IMR-90 (cell line): ENCODE measurements around the gene USP33. TPM values are rescaled to one million over a fixed set of nuclear protein-coding genes. Genes with fewer than 3 reads are reported as not detected.

Experiments used
- ATAC-seq: fragments of 200-7000 bp; cut with Tn5 transposase; 2 replicates; pipeline ENCODE4 v1.9.1; 2020; ENCODE audit warnings: low read depth, mild to moderate bottlenecking, moderate library complexity
- BruUV-seq: library from RNA; stranded (reverse); fragments of 400-500 nt; replicated peaks from 2 replicates; lab custom pipeline; 2021; lab: Mats Ljungman, UMichigan
- CTCF ChIA-PET: fragments of 300-600 bp; formaldehyde crosslinking; extraction: SDS; loops from one replicate; lab custom pipeline; 2021; ENCODE audit warnings: antibody characterized with exemption; lab: Yijun Ruan, JAX
- POLR2A ChIA-PET: fragments of 300-600 bp; sonication (Branson Sonifier 250); formaldehyde crosslinking; loops from one replicate; lab custom pipeline; 2022; ENCODE audit warnings: antibody characterized with exemption; ENCODE audit not compliant: unreplicated experiment; lab: Charles Lee
- DNase-seq: peaks from one replicate; pipeline ENCODE4 v3.0.0; 2013
- H2AFZ ChIP-seq: replicated peaks from 2 replicates; pipeline ENCODE3; 2013; ENCODE audit warnings: low read length, mild to moderate bottlenecking; ENCODE audit not compliant: poor library complexity
- H2AK5ac ChIP-seq: 2 replicates; pipeline ENCODE4 v1.6.1; 2013; ENCODE audit warnings: low read depth, low read length, inconsistent platforms
- H2AK9ac ChIP-seq: replicated peaks from 2 replicates; pipeline ENCODE3; 2013; ENCODE audit warnings: mild to moderate bottlenecking, low read depth, low read length, moderate library complexity; ENCODE audit not compliant: poor library complexity
- H2BK120ac ChIP-seq: 2 replicates; pipeline ENCODE4 v1.6.1; 2013; ENCODE audit warnings: low read depth, low read length, inconsistent platforms
- H2BK15ac ChIP-seq: 3 replicates; pipeline ENCODE4 v1.6.1; 2013; ENCODE audit warnings: low read depth, low read length, inconsistent platforms
- H2BK20ac ChIP-seq: 2 replicates; pipeline ENCODE4 v1.6.1; 2013; ENCODE audit warnings: low read depth, mild to moderate bottlenecking, inconsistent platforms, low read length, moderate library complexity
- H2BK5ac ChIP-seq: 2 replicates; pipeline ENCODE4 v1.6.1; 2013; ENCODE audit warnings: mild to moderate bottlenecking, low read depth, low read length, inconsistent platforms; ENCODE audit not compliant: poor library complexity, severe bottlenecking
- H3K14ac ChIP-seq: replicated peaks from 2 replicates; pipeline ENCODE4 v1.6.1; 2013; ENCODE audit warnings: low read depth, low read length, inconsistent platforms
- H3K18ac ChIP-seq: 2 replicates; pipeline ENCODE4 v1.6.1; 2013; ENCODE audit warnings: low read depth, low read length, control low read depth
- H3K23ac ChIP-seq: 2 replicates; pipeline ENCODE4 v1.6.1; 2013; ENCODE audit warnings: low read depth, low read length, inconsistent platforms
- H3K27ac ChIP-seq: 2 replicates; pipeline ENCODE4 v1.5.1; 2013; ENCODE audit warnings: mild to moderate bottlenecking, control low read depth, low read length; ENCODE audit not compliant: insufficient read depth
- H3K27me3 ChIP-seq: 2 replicates; pipeline ENCODE4 v1.6.1; 2013; ENCODE audit warnings: low read length; ENCODE audit not compliant: control insufficient read depth, insufficient read depth
- H3K36me3 ChIP-seq: 2 replicates; pipeline ENCODE4 v1.6.1; 2013; ENCODE audit warnings: low read length, mixed read lengths; ENCODE audit not compliant: control insufficient read depth, insufficient read depth
- H3K4ac ChIP-seq: 2 replicates; pipeline ENCODE4 v1.6.1; 2013; ENCODE audit warnings: low read depth, low read length, inconsistent platforms
- H3K4me1 ChIP-seq: 2 replicates; pipeline ENCODE4 v1.6.1; 2013; ENCODE audit warnings: low read length, mixed read lengths; ENCODE audit not compliant: control insufficient read depth, insufficient read depth
- H3K4me2 ChIP-seq: 2 replicates; pipeline ENCODE4 v1.6.1; 2013; ENCODE audit warnings: low read depth, mild to moderate bottlenecking, control low read depth, low read length, moderate library complexity
- H3K4me3 ChIP-seq: 2 replicates; pipeline ENCODE4 v1.5.1; 2013; ENCODE audit warnings: low read depth, mild to moderate bottlenecking, control low read depth, low read length, moderate library complexity; ENCODE audit not compliant: insufficient read depth
- H3K56ac ChIP-seq: 2 replicates; pipeline ENCODE4 v1.6.1; 2013; ENCODE audit warnings: low read length, inconsistent platforms; ENCODE audit not compliant: insufficient read depth; ENCODE audit errors: extremely low read depth
- H3K79me1 ChIP-seq, 2 experiments: 2 replicates each; pipeline ENCODE4 v1.6.1; 2013; ENCODE audit warnings: low read length in 2 of 2, inconsistent platforms in 1 of 2, low read depth in 1 of 2
- H3K9ac ChIP-seq: 2 replicates; pipeline ENCODE4 v1.6.1; 2013; ENCODE audit warnings: low read depth, low read length, control low read depth
- H3K9me1 ChIP-seq: 2 replicates; pipeline ENCODE4 v1.6.1; 2013; ENCODE audit warnings: low read length, inconsistent platforms; ENCODE audit not compliant: insufficient read depth
- H3K9me3 ChIP-seq: 2 replicates; pipeline ENCODE4 v1.6.1; 2013; ENCODE audit warnings: low read length; ENCODE audit not compliant: control insufficient read depth, insufficient read depth
- H4K20me1 ChIP-seq: 2 replicates; pipeline ENCODE4 v1.6.1; 2013; ENCODE audit warnings: low read length, inconsistent platforms; ENCODE audit not compliant: insufficient read depth
- H4K5ac ChIP-seq: 2 replicates; pipeline ENCODE4 v1.6.1; 2013; ENCODE audit warnings: mild to moderate bottlenecking, low read depth, low read length, control low read depth
- H4K8ac ChIP-seq, 2 experiments: 2 replicates each; pipeline ENCODE4 v1.6.1; 2013; ENCODE audit warnings: low read depth in 2 of 2, low read length in 2 of 2, control low read depth in 1 of 2, inconsistent platforms in 1 of 2
- H4K91ac ChIP-seq: 2 replicates; pipeline ENCODE4 v1.6.1; 2013; ENCODE audit warnings: low read depth, low read length, inconsistent platforms; ENCODE audit not compliant: insufficient read depth
- CEBPB ChIP-seq: IDR thresholded peaks from 2 replicates; pipeline ENCODE4 v1.6.1; 2012; ENCODE audit warnings: low read depth, low read length, improper control_type of control experiment
- CTCF ChIP-seq: conservative IDR thresholded peaks from 2 replicates; pipeline ENCODE4 v1.5.1; 2012; ENCODE audit warnings: mild to moderate bottlenecking, low read depth, low read length, improper control_type of control experiment
- ELK1 ChIP-seq: fragments of 150-350 bp; IDR thresholded peaks from 2 replicates; pipeline ENCODE4 v1.6.1; 2016; ENCODE audit warnings: low read depth, mild to moderate bottlenecking, low read length, moderate library complexity, borderline replicate concordance
- FOS ChIP-seq: fragments of 150-350 bp; IDR thresholded peaks from 2 replicates; pipeline ENCODE4 v1.6.1; 2016; ENCODE audit warnings: low read depth, low read length
- MAZ ChIP-seq: IDR thresholded peaks from 2 replicates; pipeline ENCODE4 v1.6.1; 2012; ENCODE audit warnings: low read depth, mild to moderate bottlenecking, low read length, improper control_type of control experiment, moderate library complexity, borderline replicate concordance
- NFE2L2 ChIP-seq: fragments of 150-350 bp; IDR thresholded peaks from 2 replicates; pipeline ENCODE4 v1.6.1; 2016; ENCODE audit warnings: low read depth, mild to moderate bottlenecking, low read length
- RAD21 ChIP-seq: IDR thresholded peaks from 2 replicates; pipeline ENCODE4 v1.6.1; 2012; ENCODE audit warnings: low read length, improper control_type of control experiment
- RFX5 ChIP-seq: IDR thresholded peaks from 2 replicates; pipeline ENCODE4 v1.8.0; 2012; ENCODE audit warnings: low read depth, mild to moderate bottlenecking, low read length, moderate library complexity
- USF2 ChIP-seq: fragments of 150-350 bp; IDR thresholded peaks from 2 replicates; pipeline ENCODE4 v1.6.1; 2017; ENCODE audit warnings: mild to moderate bottlenecking, antibody characterized with exemption, low read length, low read depth
- WGBS, 2 experiments: methylation state at CpG; one replicate each; pipeline versions ENCODE4 v1.1.5 to v1.1.7; 2013; ENCODE audit warnings: missing lambda C conversion rate in 2 of 2; ENCODE audit not compliant: insufficient read length in 1 of 2; ENCODE audit errors: extremely low coverage in 2 of 2; 5-methylcytosine and 5-hydroxymethylcytosine counted together
- dilution Hi-C: fragments of 300-500 bp; cut with HindIII; formaldehyde crosslinking; loops from one replicate; pipeline ENCODE4 v1.14.3; 2018; ENCODE audit warnings: low sequenced_read_pairs; ENCODE audit not compliant: unreplicated experiment
- in situ Hi-C: fragments of 300-500 bp; cut with MboI; formaldehyde crosslinking; loops from 3 replicates; pipeline ENCODE4 v1.14.3; 2019; ENCODE audit warnings: low sequenced_read_pairs, inconsistent platforms, mixed read lengths
- intact Hi-C: fragments of 100-400 bp; cut with micrococcal nuclease; formaldehyde crosslinking; loops from 2 replicates; pipeline ENCODE4 v1.10.0; 2022
- polyA plus RNA-seq, 3 experiments: library from polyadenylated mRNA; depleted of rRNA; stranded (reverse); fragments of >200 nt; gene quantifications; 2 replicates each; pipeline ENCODE4 v1.2.3, GENCODE V29; 2012; ENCODE audit warnings: low replicate concordance in 1 of 3
- total RNA-seq: library from RNA; depleted of rRNA; stranded (reverse); fragments of >200 nt; gene quantifications from 2 replicates; pipeline ENCODE4 v1.2.3, GENCODE V29; 2012

The USP33 gene
- total and polyA plus RNA-seq, 2 of the 4 experiments (the other 2 are of a cell fraction), result 33.7 to 64.5 TPM

DNA sequence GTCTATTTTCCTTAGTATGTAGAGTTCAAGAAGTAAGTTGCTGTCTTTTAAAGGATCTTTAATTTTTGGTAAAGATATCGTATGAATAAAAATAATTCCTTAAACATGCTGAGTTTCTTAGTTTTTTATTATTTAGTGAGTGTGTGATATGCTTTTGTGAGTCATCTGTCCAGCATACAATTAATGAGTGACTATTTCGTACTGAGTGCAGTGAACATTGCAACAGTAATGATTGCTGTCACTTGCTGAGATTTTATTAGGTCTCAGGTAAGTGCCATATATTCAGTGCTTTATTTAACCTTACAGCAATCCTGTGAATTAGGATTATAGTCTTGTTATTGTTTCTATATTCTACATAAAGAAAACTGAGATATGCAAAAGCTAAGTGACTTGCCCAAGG lies 42.4 kb upstream of the USP33 start:
- in situ Hi-C loops, result loop anchor here (25.0 kb wide), 1 partner anchor 310 kb away; no protein-coding TSS in a partner anchor
- intact Hi-C loops, result no loop called here
- Histone ChIP-seq H3K79me1 (peaks cover 5 to 16% of the 10 kb centered on the region in 2 experiments), H4K91ac (no peak overlapping the region), H4K20me1 (no peaks in the 10 kb centered on the region), H2BK120ac (no peak overlapping the region), H3K27ac (no peak overlapping the region), H3K4me3 (no peak overlapping the region), H3K9me1 (no peaks in the 10 kb centered on the region), H3K4me2 (no peak overlapping the region), H3K4me1 (peaks cover 3% of the 10 kb centered on the region; the same call in 1 of the 2 replicates), H3K27me3 (no peaks in the 10 kb centered on the region), H3K36me3 (peaks cover 15% of the 10 kb centered on the region), H3K9me3 (no peaks in the 10 kb centered on the region), H2BK20ac (no peak overlapping the region), H3K18ac (no peak overlapping the region), H3K14ac (no peak overlapping the region), H3K4ac (no peak overlapping the region), H2AFZ (no peak overlapping the region), H2BK15ac (no peak overlapping the region), H3K23ac (no peak overlapping the region), H2BK5ac (no peak overlapping the region), H3K56ac (no peak overlapping the region), H3K9ac (no peak overlapping the region), H2AK9ac (no peak overlapping the region), H4K8ac (no peak overlapping the region), H4K5ac (no peak overlapping the region), H2AK5ac (no peak overlapping the region)
- BruUV-seq, result no TSS peak
- ChIA-PET CTCF (interaction anchor here (0.7 kb wide), 1 partner anchor 98 kb away, joined by 5 read pairs; no protein-coding TSS in a partner anchor), POLR2A (no interaction called here)
- dilution Hi-C loops, result no loop called here
- ATAC-seq, result no peak
- no CpG with 5 or more reads among the region's 2 CpGs for WGBS, 2 experiments
- TF ChIP-seq FOS, result no peak
- TF ChIP-seq MAZ, result no peak
- TF ChIP-seq CEBPB, result no peak
- no peak for TF ChIP-seq NFE2L2
- no peak for TF ChIP-seq RAD21
- no peak for TF ChIP-seq RFX5
- TF ChIP-seq ELK1, result no peak
- TF ChIP-seq CTCF, result no peak
- TF ChIP-seq USF2, result no peak
- DNase-seq, result no peak
